ENCODE measurements around the gene TRPM5. TPM values are rescaled to one million over a fixed set of nuclear protein-coding genes. Genes with fewer than 3 reads are reported as not detected.

TRPM5 gene
- total and polyA plus RNA-seq, 5 donors from 2014 or later = 0.17 TPM; not detected in 4

DNA sequence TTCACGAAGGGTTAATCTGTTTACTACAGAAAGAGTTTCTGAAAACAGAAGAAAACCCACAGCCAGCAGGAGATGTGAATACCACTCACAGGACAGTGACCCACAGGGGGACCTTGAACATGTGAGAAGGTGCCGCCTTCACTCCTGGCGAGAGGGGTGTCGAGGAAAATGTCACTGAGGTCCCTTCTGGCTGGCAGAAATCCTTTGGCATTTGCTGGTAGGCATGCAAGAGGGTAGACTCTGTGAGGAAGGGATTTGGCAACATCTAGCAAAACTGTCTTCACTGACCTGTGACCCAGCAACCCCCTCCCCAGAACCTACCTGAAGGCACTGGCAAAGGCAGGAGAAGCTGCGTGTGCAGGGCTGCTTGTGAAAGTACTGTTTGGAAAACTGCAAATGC is 9.1 kb upstream of the TRPM5 start:
- Mint-ChIP-seq H3K9me3 (no peaks in the 10 kb centered on the region), H3K4me3 (no peak overlapping the region), H3K4me1 (peaks cover 0 to 12% (median 3%) of the 10 kb centered on the region in 4 donors), H3K27me3 (peaks cover 6% of the 10 kb centered on the region), H3K36me3 (peaks cover 11% of the 10 kb centered on the region), H3K27ac (no peak overlapping the region)
- H3K4me1 ChIP-seq (ENCODE audit: control insufficient read depth, insufficient read depth, low read length, poor library complexity, severe bottlenecking) = peaks cover 2% of the 10 kb centered on the region
- no peaks in the 10 kb centered on the region for H3K9me3 ChIP-seq (ENCODE audit: control insufficient read depth in 2 of 2, low read length in 2 of 2)
- DNase-seq (no peak), ATAC-seq (ENCODE audit: low read depth in 2 of 2) (no peak)
- H3K27me3 ChIP-seq (ENCODE audit: control insufficient read depth, insufficient read depth, low read length) = no peaks in the 10 kb centered on the region
- no peaks in the 10 kb centered on the region for H3K36me3 ChIP-seq (ENCODE audit: control insufficient read depth, insufficient read depth, low read length)
- no peak overlapping the region for H3K4me3 ChIP-seq (ENCODE audit: low read depth, low read length)
- H3K27ac ChIP-seq (ENCODE audit: insufficient read depth, low read length, poor library complexity, severe bottlenecking) = no peak overlapping the region

- Mint-ChIP-seq H3K36me3 (peaks cover 11% of the 10 kb centered on the region), H3K9me3 (no peaks in the 10 kb centered on the region), H3K4me1 (peaks cover 0 to 15% (median 6%) of the 10 kb centered on the region in 4 donors), H3K27me3 (peaks cover 6% of the 10 kb centered on the region), H3K27ac (no peak overlapping the region), H3K4me3 (no peak overlapping the region)
- Histone ChIP-seq H3K9me3 (ENCODE audit: control insufficient read depth in 2 of 2, low read length in 2 of 2) (no peaks in the 10 kb centered on the region), H3K36me3 (ENCODE audit: control insufficient read depth, insufficient read depth, low read length) (no peaks in the 10 kb centered on the region), H3K27me3 (ENCODE audit: control insufficient read depth, insufficient read depth, low read length) (no peaks in the 10 kb centered on the region), H3K4me3 (ENCODE audit: low read depth, low read length) (no peak overlapping the region), H3K4me1 (ENCODE audit: control insufficient read depth, insufficient read depth, low read length, poor library complexity, severe bottlenecking) (peaks cover 11% of the 10 kb centered on the region), H3K27ac (ENCODE audit: insufficient read depth, low read length, poor library complexity, severe bottlenecking) (no peak overlapping the region)
- no peak for ATAC-seq (ENCODE audit: low read depth in 2 of 2)
- no peak for DNase-seq
Observed at GRCh38 chr11:2452321-2453012, 8.2 kb upstream of the TRPM5 start.

- Histone ChIP-seq H3K4me3 (ENCODE audit: low read depth, low read length) (no peak overlapping the region), H3K36me3 (ENCODE audit: control insufficient read depth, insufficient read depth, low read length) (no peaks in the 10 kb centered on the region), H3K9me3 (ENCODE audit: control insufficient read depth in 2 of 2, low read length in 2 of 2) (no peaks in the 10 kb centered on the region), H3K27ac (ENCODE audit: insufficient read depth, low read length, poor library complexity, severe bottlenecking) (no peak overlapping the region), H3K4me1 (ENCODE audit: control insufficient read depth, insufficient read depth, low read length, poor library complexity, severe bottlenecking) (peaks cover 17% of the 10 kb centered on the region), H3K27me3 (ENCODE audit: control insufficient read depth, insufficient read depth, low read length) (no peaks in the 10 kb centered on the region)
- no peaks in the 10 kb centered on the region for H3K9me3 Mint-ChIP-seq
- H3K27me3 Mint-ChIP-seq = peaks cover 3% of the 10 kb centered on the region
- no peak for ATAC-seq (ENCODE audit: low read depth in 2 of 2)
- H3K36me3 Mint-ChIP-seq = peaks cover 11% of the 10 kb centered on the region
- peaks cover 0 to 20% (median 11%) of the 10 kb centered on the region in 4 donors for H3K4me1 Mint-ChIP-seq
- H3K4me3 Mint-ChIP-seq = no peak overlapping the region
- DNase-seq = no peak
- no peak overlapping the region for H3K27ac Mint-ChIP-seq
Observed at GRCh38 chr11:2451916-2452315, 7.6 kb upstream of the TRPM5 start.

DNA sequence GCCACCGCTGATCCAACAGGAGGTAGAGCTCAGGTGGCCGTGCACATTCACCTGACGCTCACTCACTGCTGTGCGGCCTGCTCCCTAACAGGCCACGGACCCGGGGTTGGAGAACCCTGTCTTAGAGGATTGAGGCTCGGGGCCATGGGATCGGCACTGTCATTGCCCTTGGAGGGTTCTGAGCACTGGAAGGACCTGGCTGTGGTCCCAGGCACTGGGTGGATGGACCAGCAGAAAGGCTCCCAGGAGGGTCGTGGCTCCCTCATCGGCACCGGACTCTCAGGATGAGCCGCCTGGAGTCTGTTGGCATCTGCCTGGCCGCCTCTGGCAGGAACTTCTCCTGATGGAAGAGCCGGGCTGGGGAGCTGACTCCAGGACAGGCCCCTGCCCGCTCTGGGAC is 7.0 kb upstream of the TRPM5 start:
- no peaks in the 10 kb centered on the region for H3K27me3 Mint-ChIP-seq
- Histone ChIP-seq H3K36me3 (ENCODE audit: control insufficient read depth, insufficient read depth, low read length) (no peaks in the 10 kb centered on the region), H3K4me1 (ENCODE audit: control insufficient read depth, insufficient read depth, low read length, poor library complexity, severe bottlenecking) (peaks cover 23% of the 10 kb centered on the region), H3K27me3 (ENCODE audit: control insufficient read depth, insufficient read depth, low read length) (no peaks in the 10 kb centered on the region), H3K4me3 (ENCODE audit: low read depth, low read length) (no peak overlapping the region), H3K27ac (ENCODE audit: insufficient read depth, low read length, poor library complexity, severe bottlenecking) (no peak overlapping the region), H3K9me3 (ENCODE audit: control insufficient read depth in 2 of 2, low read length in 2 of 2) (no peaks in the 10 kb centered on the region)
- H3K4me3 Mint-ChIP-seq = no peak overlapping the region
- H3K9me3 Mint-ChIP-seq = no peaks in the 10 kb centered on the region
- H3K27ac Mint-ChIP-seq = no peak overlapping the region
- ATAC-seq (ENCODE audit: low read depth in 2 of 2) = no peak
- peaks cover 0 to 24% (median 13%) of the 10 kb centered on the region in 4 donors for H3K4me1 Mint-ChIP-seq
- DNase-seq = no peak
- peaks cover 11% of the 10 kb centered on the region for H3K36me3 Mint-ChIP-seq

- Mint-ChIP-seq H3K4me3 (no peak overlapping the region), H3K4me1 (peaks cover 0 to 30% (median 13%) of the 10 kb centered on the region in 4 donors), H3K27me3 (no peaks in the 10 kb centered on the region), H3K36me3 (peaks cover 10% of the 10 kb centered on the region), H3K9me3 (no peaks in the 10 kb centered on the region), H3K27ac (no peak overlapping the region)
- Histone ChIP-seq H3K4me1 (ENCODE audit: control insufficient read depth, insufficient read depth, low read length, poor library complexity, severe bottlenecking) (peaks cover 30% of the 10 kb centered on the region), H3K9me3 (ENCODE audit: control insufficient read depth in 2 of 2, low read length in 2 of 2) (no peaks in the 10 kb centered on the region), H3K36me3 (ENCODE audit: control insufficient read depth, insufficient read depth, low read length) (no peaks in the 10 kb centered on the region), H3K27me3 (ENCODE audit: control insufficient read depth, insufficient read depth, low read length) (no peaks in the 10 kb centered on the region), H3K27ac (ENCODE audit: insufficient read depth, low read length, poor library complexity, severe bottlenecking) (no peak overlapping the region), H3K4me3 (ENCODE audit: low read depth, low read length) (no peak overlapping the region)
- ATAC-seq (ENCODE audit: low read depth in 2 of 2) = no peak
- no peak for DNase-seq
Observed at GRCh38 chr11:2450321-2451041, 6.2 kb upstream of the TRPM5 start.

- DNase-seq = no peak
- H3K36me3 ChIP-seq (ENCODE audit: control insufficient read depth, insufficient read depth, low read length) = no peaks in the 10 kb centered on the region
- H3K9me3 ChIP-seq (ENCODE audit: control insufficient read depth in 2 of 2, low read length in 2 of 2) = no peaks in the 10 kb centered on the region
- Mint-ChIP-seq H3K4me1 (peaks cover 0 to 33% (median 11%) of the 10 kb centered on the region in 4 donors), H3K4me3 (no peak overlapping the region), H3K27me3 (no peaks in the 10 kb centered on the region), H3K36me3 (peaks cover 7% of the 10 kb centered on the region), H3K27ac (no peak overlapping the region), H3K9me3 (no peaks in the 10 kb centered on the region)
- no peak for ATAC-seq (ENCODE audit: low read depth in 2 of 2)
- H3K27me3 ChIP-seq (ENCODE audit: control insufficient read depth, insufficient read depth, low read length) = no peaks in the 10 kb centered on the region
- no peak overlapping the region for H3K4me3 ChIP-seq (ENCODE audit: low read depth, low read length)
- no peak overlapping the region for H3K27ac ChIP-seq (ENCODE audit: insufficient read depth, low read length, poor library complexity, severe bottlenecking)
- H3K4me1 ChIP-seq (ENCODE audit: control insufficient read depth, insufficient read depth, low read length, poor library complexity, severe bottlenecking) = peaks cover 32% of the 10 kb centered on the region
Observed at GRCh38 chr11:2449548-2450320, 5.4 kb upstream of the TRPM5 start.

DNA sequence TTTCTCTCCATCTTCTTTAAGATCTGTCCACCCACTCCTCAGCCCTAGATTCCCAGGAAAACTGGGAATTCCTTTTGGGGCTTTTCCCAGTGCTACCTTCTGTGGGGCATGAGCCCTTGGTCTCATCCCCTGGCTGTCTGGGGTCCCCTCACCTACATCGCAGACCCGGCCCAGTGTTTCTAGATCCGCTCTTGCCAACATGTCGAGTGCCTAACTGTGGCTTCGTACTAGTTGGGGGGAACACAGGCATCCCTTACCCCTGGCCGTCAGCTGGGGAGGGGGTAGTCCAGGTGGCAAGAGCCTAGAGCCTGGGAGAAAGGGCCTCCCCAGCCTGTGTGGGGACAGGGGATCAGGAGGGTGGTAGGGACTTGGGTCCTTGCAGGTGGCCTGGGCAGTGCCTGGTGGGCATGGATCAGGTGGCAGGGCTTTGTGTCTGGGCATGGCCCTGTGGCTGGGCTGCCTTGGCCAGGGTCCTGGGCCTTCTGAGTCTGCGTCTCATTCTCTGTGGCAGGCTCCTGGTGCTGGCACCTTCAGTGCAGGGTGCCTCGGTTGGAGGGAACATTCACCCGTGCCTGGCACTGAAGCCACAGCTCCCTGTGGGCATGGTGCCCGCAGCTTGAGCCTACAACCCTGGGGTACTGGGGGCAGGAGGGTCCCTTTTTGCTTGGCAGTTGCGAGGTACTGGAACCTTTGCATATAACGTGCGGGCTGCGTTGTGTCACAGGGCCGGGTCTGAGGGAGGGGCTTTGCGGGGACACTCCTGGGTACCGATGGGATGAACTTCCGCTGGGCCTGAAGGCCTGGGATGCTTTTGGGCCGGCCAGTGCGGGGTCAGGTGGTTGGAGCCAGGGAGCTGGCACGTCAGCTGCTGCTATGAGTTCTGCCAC is 4.6 kb upstream of the TRPM5 start:
- Histone ChIP-seq H3K9me3 (ENCODE audit: control insufficient read depth in 2 of 2, low read length in 2 of 2) (no peaks in the 10 kb centered on the region), H3K36me3 (ENCODE audit: control insufficient read depth, insufficient read depth, low read length) (no peaks in the 10 kb centered on the region), H3K4me3 (ENCODE audit: low read depth, low read length) (no peak overlapping the region), H3K27ac (ENCODE audit: insufficient read depth, low read length, poor library complexity, severe bottlenecking) (no peak overlapping the region), H3K4me1 (ENCODE audit: control insufficient read depth, insufficient read depth, low read length, poor library complexity, severe bottlenecking) (peaks cover 36% of the 10 kb centered on the region), H3K27me3 (ENCODE audit: control insufficient read depth, insufficient read depth, low read length) (no peaks in the 10 kb centered on the region)
- H3K36me3 Mint-ChIP-seq = peaks cover 4% of the 10 kb centered on the region
- ATAC-seq (ENCODE audit: low read depth in 2 of 2) (no peak), DNase-seq (no peak)
- H3K27me3 Mint-ChIP-seq = no peaks in the 10 kb centered on the region
- H3K27ac Mint-ChIP-seq = peak overlapping the region in 2 of 3 donors; percentile 46 to 60
- H3K9me3 Mint-ChIP-seq = no peaks in the 10 kb centered on the region
- H3K4me3 Mint-ChIP-seq = peak overlapping the region in 1 of 4 donors; percentile 10
- peaks cover 0 to 33% (median 10%) of the 10 kb centered on the region in 4 donors for H3K4me1 Mint-ChIP-seq

Measured in CD4-positive, CD25-positive, alpha-beta regulatory T cell (primary cell).